ENCODE data around the gene RPUSD1. TPM values are rescaled to one million over a fixed set of nuclear protein-coding genes. Genes with fewer than 3 reads are reported as not detected.

The RPUSD1 gene
- polyA plus RNA-seq, 1 of the 3 experiments (the other 2 are of a cell fraction), result 27.7 TPM

DNA sequence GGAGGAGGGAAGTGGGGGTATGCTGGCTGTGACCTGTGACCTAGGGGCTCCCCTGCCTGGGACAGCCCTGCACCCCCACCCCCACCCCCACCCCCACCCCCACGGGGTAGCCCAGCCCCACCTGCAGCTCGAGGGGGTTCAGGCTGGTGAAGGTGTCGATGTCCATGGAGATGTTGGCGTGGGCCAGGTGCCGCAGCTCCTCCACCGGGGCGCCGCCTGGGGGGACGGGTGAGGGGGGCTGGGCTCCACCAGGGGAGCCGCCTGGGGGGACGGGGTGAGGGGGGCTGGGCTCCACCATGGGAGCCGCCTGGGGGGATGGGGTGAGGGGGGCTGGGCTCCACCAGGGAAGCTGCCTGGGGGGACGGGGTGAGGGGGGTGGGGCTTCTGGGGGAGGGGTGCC, 17.8 kb downstream of the RPUSD1 start:
- CTCF ChIA-PET, result interaction anchor here (1.4 to 1.8 kb wide), 2 partner anchors 15 to 59 kb away, joined by 4 to 10 read pairs; no protein-coding TSS in a partner anchor
- Histone ChIP-seq H3K4me3 (ENCODE audit: low read depth in 2 of 2, low read length in 1 of 2) (no peak overlapping the region), H3F3A (replicated peaks; ENCODE audit: insufficient read depth) (no peaks in the 10 kb centered on the region), H3K36me3 (replicated peaks in 1 of 2; ENCODE audit: control insufficient read depth in 1 of 2, insufficient read depth in 2 of 2, low read length in 1 of 2) (no peaks in the 10 kb centered on the region), H3K9ac (no peak overlapping the region), H4K20me1 (ENCODE audit: insufficient read depth) (no peaks in the 10 kb centered on the region), H3K79me2 (ENCODE audit: insufficient read depth) (no peaks in the 10 kb centered on the region), H3K27ac (ENCODE audit: low read depth in 2 of 2, low read length in 1 of 2) (no peak overlapping the region), H2AFZ (ENCODE audit: low read depth) (no peak overlapping the region), H3K27me3 (ENCODE audit: insufficient read depth) (no peaks in the 10 kb centered on the region), H3K9me2 (no peaks in the 10 kb centered on the region), H3K4me2 (no peak overlapping the region), H3K4me1 (ENCODE audit: control insufficient read depth in 1 of 2, insufficient read depth in 2 of 2, low read depth in 1 of 2, low read length in 1 of 2) (no peaks in the 10 kb centered on the region), H3K9me3 (no peaks in the 10 kb centered on the region)
- WGBS (ENCODE audit: low lambda C conversion rate), result 38% methylated on average over 13 of the region's 13 CpGs
- DNase-seq, result no peak
- POLR2A ChIA-PET, result no interaction called here
- TF ChIP-seq SMC3 (IDR thresholded peaks at IDR 0.05; ENCODE audit: low read depth, low read length), result no peak
- TF ChIP-seq GATA2 (CRISPR knock-in tag; IDR thresholded peaks at IDR 0.05), result no peak
- TF ChIP-seq, protein P1, sequence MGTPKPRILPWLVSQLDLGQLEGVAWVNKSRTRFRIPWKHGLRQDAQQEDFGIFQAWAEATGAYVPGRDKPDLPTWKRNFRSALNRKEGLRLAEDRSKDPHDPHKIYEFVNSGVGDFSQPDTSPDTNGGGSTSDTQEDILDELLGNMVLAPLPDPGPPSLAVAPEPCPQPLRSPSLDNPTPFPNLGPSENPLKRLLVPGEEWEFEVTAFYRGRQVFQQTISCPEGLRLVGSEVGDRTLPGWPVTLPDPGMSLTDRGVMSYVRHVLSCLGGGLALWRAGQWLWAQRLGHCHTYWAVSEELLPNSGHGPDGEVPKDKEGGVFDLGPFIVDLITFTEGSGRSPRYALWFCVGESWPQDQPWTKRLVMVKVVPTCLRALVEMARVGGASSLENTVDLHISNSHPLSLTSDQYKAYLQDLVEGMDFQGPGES (IDR thresholded peaks at IDR 0.05; ENCODE audit: low read depth, low read length), result no peak
- no peak for TF ChIP-seq TAF1 (IDR thresholded peaks at IDR 0.05; ENCODE audit: borderline replicate concordance, low read depth, low read length)
- TF ChIP-seq, protein P2, sequence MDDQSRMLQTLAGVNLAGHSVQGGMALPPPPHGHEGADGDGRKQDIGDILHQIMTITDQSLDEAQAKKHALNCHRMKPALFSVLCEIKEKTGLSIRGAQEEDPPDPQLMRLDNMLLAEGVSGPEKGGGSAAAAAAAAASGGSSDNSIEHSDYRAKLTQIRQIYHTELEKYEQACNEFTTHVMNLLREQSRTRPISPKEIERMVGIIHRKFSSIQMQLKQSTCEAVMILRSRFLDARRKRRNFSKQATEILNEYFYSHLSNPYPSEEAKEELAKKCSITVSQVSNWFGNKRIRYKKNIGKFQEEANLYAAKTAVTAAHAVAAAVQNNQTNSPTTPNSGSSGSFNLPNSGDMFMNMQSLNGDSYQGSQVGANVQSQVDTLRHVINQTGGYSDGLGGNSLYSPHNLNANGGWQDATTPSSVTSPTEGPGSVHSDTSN (IDR thresholded peaks at IDR 0.05), result no peak
- no peak for TF ChIP-seq GABPA (IDR thresholded peaks at IDR 0.05; ENCODE audit: low read depth)
- TF ChIP-seq SIN3A (IDR thresholded peaks at IDR 0.05; ENCODE audit: borderline replicate concordance, low read depth, low read length), result no peak
- no peak for TF ChIP-seq MAX (IDR thresholded peaks at IDR 0.05; ENCODE audit: low read depth)
- TF ChIP-seq CHD2 (IDR thresholded peaks at IDR 0.05; ENCODE audit: low read length, partially characterized antibody), result no peak
- no peak for TF ChIP-seq NRF1 (IDR thresholded peaks at IDR 0.05; ENCODE audit: low read depth, low read length)
- TF ChIP-seq, protein P3, sequence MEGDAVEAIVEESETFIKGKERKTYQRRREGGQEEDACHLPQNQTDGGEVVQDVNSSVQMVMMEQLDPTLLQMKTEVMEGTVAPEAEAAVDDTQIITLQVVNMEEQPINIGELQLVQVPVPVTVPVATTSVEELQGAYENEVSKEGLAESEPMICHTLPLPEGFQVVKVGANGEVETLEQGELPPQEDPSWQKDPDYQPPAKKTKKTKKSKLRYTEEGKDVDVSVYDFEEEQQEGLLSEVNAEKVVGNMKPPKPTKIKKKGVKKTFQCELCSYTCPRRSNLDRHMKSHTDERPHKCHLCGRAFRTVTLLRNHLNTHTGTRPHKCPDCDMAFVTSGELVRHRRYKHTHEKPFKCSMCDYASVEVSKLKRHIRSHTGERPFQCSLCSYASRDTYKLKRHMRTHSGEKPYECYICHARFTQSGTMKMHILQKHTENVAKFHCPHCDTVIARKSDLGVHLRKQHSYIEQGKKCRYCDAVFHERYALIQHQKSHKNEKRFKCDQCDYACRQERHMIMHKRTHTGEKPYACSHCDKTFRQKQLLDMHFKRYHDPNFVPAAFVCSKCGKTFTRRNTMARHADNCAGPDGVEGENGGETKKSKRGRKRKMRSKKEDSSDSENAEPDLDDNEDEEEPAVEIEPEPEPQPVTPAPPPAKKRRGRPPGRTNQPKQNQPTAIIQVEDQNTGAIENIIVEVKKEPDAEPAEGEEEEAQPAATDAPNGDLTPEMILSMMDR (IDR thresholded peaks at IDR 0.05), result no peak

DNA sequence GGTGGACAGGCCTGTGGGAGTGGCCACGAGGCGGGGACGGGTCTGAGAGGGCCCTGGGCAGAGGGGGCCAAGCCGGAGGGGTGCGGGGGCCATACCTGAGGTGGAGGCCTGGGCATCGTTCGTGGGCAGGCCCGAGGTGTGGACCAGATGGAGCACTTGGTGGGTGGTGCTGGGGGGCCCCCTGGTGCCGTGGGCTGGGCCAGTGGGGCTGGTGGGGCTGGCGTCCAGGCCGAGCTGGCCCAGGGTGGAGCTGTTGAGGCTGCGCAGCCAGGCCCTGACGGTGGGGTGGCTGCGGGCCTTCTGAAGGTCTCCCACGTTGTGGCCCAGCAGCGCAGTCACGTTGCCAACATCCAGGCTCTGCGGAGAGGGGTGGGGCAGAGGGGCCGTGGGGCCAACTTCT, 18.2 kb downstream of the RPUSD1 start:
- ChIA-PET POLR2A (no interaction called here), CTCF (interaction anchor here (1.8 kb wide), 1 partner anchor 15 kb away, joined by 10 read pairs; no protein-coding TSS in a partner anchor)
- no peak for DNase-seq
- H3K9me2 ChIP-seq, result no peaks in the 10 kb centered on the region
- no peak overlapping the region for H3K4me2 ChIP-seq
- no peaks in the 10 kb centered on the region for H4K20me1 ChIP-seq (ENCODE audit: insufficient read depth)
- no peak overlapping the region for H3K27ac ChIP-seq (ENCODE audit: low read depth in 2 of 2, low read length in 1 of 2)
- WGBS (ENCODE audit: low lambda C conversion rate), result 79% methylated on average over 9 of the region's 19 CpGs
- no peaks in the 10 kb centered on the region for H3K4me1 ChIP-seq (ENCODE audit: control insufficient read depth in 1 of 2, insufficient read depth in 2 of 2, low read depth in 1 of 2, low read length in 1 of 2)
- H3K4me3 ChIP-seq (ENCODE audit: low read depth in 2 of 2, low read length in 1 of 2), result no peak overlapping the region
- no peak overlapping the region for H3K9ac ChIP-seq
- no peaks in the 10 kb centered on the region for H3F3A ChIP-seq (replicated peaks; ENCODE audit: insufficient read depth)
- H3K79me2 ChIP-seq (ENCODE audit: insufficient read depth), result no peaks in the 10 kb centered on the region
- H3K36me3 ChIP-seq (replicated peaks in 1 of 2; ENCODE audit: control insufficient read depth in 1 of 2, insufficient read depth in 2 of 2, low read length in 1 of 2), result no peaks in the 10 kb centered on the region
- no peak overlapping the region for H2AFZ ChIP-seq (ENCODE audit: low read depth)
- no peaks in the 10 kb centered on the region for H3K9me3 ChIP-seq
- H3K27me3 ChIP-seq (ENCODE audit: insufficient read depth), result no peaks in the 10 kb centered on the region
- TF ChIP-seq, protein P2 (IDR thresholded peaks at IDR 0.05), result no peak
- no peak for TF ChIP-seq NRF1 (IDR thresholded peaks at IDR 0.05; ENCODE audit: low read depth, low read length)
- no peak for TF ChIP-seq MEF2A (IDR thresholded peaks at IDR 0.05; ENCODE audit: borderline replicate concordance, low read depth)
- no peak for TF ChIP-seq YY1 (IDR thresholded peaks at IDR 0.05; ENCODE audit: low read depth)
- TF ChIP-seq FOXJ3 (CRISPR knock-in tag; IDR thresholded peaks at IDR 0.05), result no peak
- TF ChIP-seq FOSL2 (IDR thresholded peaks at IDR 0.05; ENCODE audit: borderline replicate concordance, low read depth), result no peak
- TF ChIP-seq CHD2 (IDR thresholded peaks at IDR 0.05; ENCODE audit: low read length, partially characterized antibody), result no peak
